SK-N-MC (cell line): ENCODE results near the gene YARS2.
"Not testable (repeated sequence)": the region's sequence is repeated elsewhere in the genome, so short reads cannot be mapped to it uniquely, and the experiment has no call there.

Source experiments
- DNase-seq: peaks from one replicate; pipeline ENCODE4 v3.0.0-alpha.2; 2011; ENCODE audit warnings: low read depth, low spot score
- H3K27ac ChIP-seq: fragments of 200-600 bp; sonication (generic); 2 replicates; pipeline ENCODE4 v1.5.1; 2016; ENCODE audit warnings: mixed run types
- H3K36me3 ChIP-seq: fragments of 200-600 bp; sonication (generic); 2 replicates; pipeline ENCODE4 v1.6.1; 2017; ENCODE audit warnings: antibody characterized with exemption, low read length, mixed read lengths; ENCODE audit not compliant: insufficient read depth
- H3K4me3 ChIP-seq: fragments of 200-600 bp; sonication (generic); 2 replicates; pipeline ENCODE4 v1.5.1; 2016
- H3K9ac ChIP-seq: fragments of 200-600 bp; sonication (generic); 2 replicates; pipeline ENCODE4 v1.8.0; 2017; ENCODE audit warnings: mixed run types, mixed read lengths; ENCODE audit not compliant: insufficient read length
- H3K9me3 ChIP-seq: fragments of 200-600 bp; sonication (generic); 2 replicates; pipeline ENCODE4 v1.6.1; 2017; ENCODE audit warnings: low read depth, mild to moderate bottlenecking, antibody characterized with exemption, low read length, moderate library complexity, mixed read lengths
- EZH2 ChIP-seq: fragments of 200-600 bp; sonication (generic); IDR thresholded peaks from one replicate; pipeline ENCODE4 v1.6.1; 2017; ENCODE audit warnings: antibody characterized with exemption
- FOXP2 ChIP-seq: optimal IDR thresholded peaks from 2 replicates; pipeline ENCODE3; 2011; ENCODE audit warnings: mild to moderate bottlenecking, moderate library complexity; ENCODE audit not compliant: insufficient read depth; ENCODE audit errors: extremely low read length, control extremely low read depth
- POLR2AphosphoS5 ChIP-seq: IDR thresholded peaks from 2 replicates; pipeline ENCODE4 v1.6.1; 2012; ENCODE audit warnings: mild to moderate bottlenecking, low read depth, low read length, borderline replicate concordance

The YARS2 gene

GRCh38 chr12:32727237-32727636 lies 28.5 kb downstream of the YARS2 start:
- H3K36me3 ChIP-seq: peaks cover 49% of the 10 kb centered on the region
- TF ChIP-seq EZH2: no peak
- no peak for TF ChIP-seq POLR2AphosphoS5
- no peak for TF ChIP-seq FOXP2
- no peak overlapping the region for H3K9ac ChIP-seq
- H3K9me3 ChIP-seq: no peaks in the 10 kb centered on the region
- H3K27ac ChIP-seq: no peak overlapping the region
- H3K4me3 ChIP-seq: no peak overlapping the region
- no peak for DNase-seq

DNA sequence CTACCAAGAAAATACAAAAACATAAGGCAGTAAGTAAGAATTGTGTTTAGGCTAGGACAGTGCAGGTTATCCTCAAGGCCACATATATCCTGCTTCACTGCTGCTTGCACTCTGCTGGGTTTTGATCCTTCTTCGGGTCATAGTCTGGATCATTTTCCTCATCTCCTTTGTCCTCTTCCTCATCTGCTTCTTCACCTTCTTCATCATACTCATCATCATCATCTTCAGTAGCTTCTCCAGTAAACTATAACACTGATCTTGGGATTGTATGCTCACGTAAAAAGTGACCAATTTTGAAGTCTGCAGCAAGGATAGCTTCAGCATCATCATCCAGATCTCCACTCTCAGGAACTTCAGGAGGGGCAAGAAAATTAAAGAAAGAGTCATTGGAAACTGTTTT lies 29.4 kb downstream of the YARS2 start:
- TF ChIP-seq EZH2 (no peak), FOXP2 (no peak), POLR2AphosphoS5 (no peak)
- Histone ChIP-seq H3K36me3 (peaks cover 49% of the 10 kb centered on the region), H3K9ac (no peak overlapping the region), H3K4me3 (no peak overlapping the region), H3K9me3 (no peaks in the 10 kb centered on the region), H3K27ac (no peak overlapping the region)
- no peak for DNase-seq

GRCh38 chr12:32725308-32725707 lies 30.4 kb downstream of the YARS2 start:
- H3K4me3 ChIP-seq, H3K27ac ChIP-seq, DNase-seq, H3K9ac ChIP-seq, H3K9me3 ChIP-seq: not testable (repeated sequence)
- peaks cover 49% of the 10 kb centered on the region for H3K36me3 ChIP-seq

DNA sequence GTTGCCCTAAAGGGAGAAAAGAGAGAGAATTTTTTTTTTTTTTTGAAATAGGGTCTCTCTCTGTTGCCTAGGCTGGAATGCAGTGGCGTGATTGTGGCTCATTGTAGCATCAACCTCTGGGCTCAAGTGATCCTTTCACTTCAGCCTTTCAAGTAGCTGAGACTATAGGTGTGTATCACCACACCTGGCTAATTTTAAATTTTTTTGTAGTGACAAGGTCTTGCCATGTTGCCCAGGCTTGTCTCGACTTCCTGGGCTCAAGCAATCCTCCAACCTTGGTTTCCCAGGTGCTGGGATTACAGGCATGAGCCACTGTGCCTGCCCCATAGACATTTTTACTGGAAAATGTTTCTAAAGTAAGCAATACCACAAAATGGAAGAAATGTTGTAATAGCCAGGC lies 36.8 kb downstream of the YARS2 start:
- Histone ChIP-seq H3K9ac (no peak overlapping the region), H3K4me3 (no peak overlapping the region), H3K36me3 (peaks cover 34% of the 10 kb centered on the region), H3K27ac (no peak overlapping the region), H3K9me3 (no peaks in the 10 kb centered on the region)
- no peak for TF ChIP-seq POLR2AphosphoS5
- TF ChIP-seq FOXP2: no peak
- no peak for TF ChIP-seq EZH2
- DNase-seq: no peak

DNA sequence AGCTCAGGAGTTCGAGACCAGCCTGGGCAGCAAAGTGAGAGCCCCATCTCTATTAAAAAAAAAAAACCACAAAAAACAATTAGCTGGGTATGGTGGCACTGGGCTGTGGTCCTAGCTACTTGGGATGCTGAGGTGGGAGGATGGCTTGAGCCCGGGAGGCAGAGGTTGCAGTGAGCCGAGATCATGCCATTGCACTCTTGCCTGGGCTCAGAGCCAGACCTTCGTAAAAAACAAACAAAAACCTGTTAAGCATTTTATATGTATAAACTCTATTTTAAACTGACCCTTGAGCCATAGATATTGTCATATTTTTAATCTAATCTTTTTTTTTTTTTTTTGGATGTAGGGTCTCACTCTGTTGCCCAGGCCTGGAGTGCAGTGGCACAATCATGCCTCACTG lies 40.9 kb downstream of the YARS2 start:
- H3K9ac ChIP-seq: no peak overlapping the region
- H3K36me3 ChIP-seq: peaks cover 39% of the 10 kb centered on the region
- no peaks in the 10 kb centered on the region for H3K9me3 ChIP-seq
- no peak overlapping the region for H3K27ac ChIP-seq
- TF ChIP-seq FOXP2: no peak
- TF ChIP-seq EZH2: no peak
- no peak for TF ChIP-seq POLR2AphosphoS5
- no peak overlapping the region for H3K4me3 ChIP-seq
- DNase-seq: no peak

- no peaks in the 10 kb centered on the region for H3K9me3 ChIP-seq
- DNase-seq: no peak
- no peak overlapping the region for H3K27ac ChIP-seq
- H3K36me3 ChIP-seq: peaks cover 32% of the 10 kb centered on the region
- H3K4me3 ChIP-seq: no peak overlapping the region
- no peak for TF ChIP-seq FOXP2
- TF ChIP-seq POLR2AphosphoS5: no peak
- TF ChIP-seq EZH2: no peak
- no peak overlapping the region for H3K9ac ChIP-seq
Observed at GRCh38 chr12:32708926-32709325, 46.8 kb downstream of the YARS2 start.

GRCh38 chr12:32706335-32707024 lies 49.2 kb downstream of the YARS2 start:
- Histone ChIP-seq H3K4me3 (no peak overlapping the region), H3K36me3 (peaks cover 18% of the 10 kb centered on the region), H3K9me3 (no peaks in the 10 kb centered on the region), H3K9ac (no peak overlapping the region), H3K27ac (peak overlapping the region; percentile 17; the same call in 1 of the 2 replicates)
- DNase-seq: no peak
- TF ChIP-seq EZH2 (no peak), FOXP2 (no peak), POLR2AphosphoS5 (no peak)

- TF ChIP-seq FOXP2 (no peak), POLR2AphosphoS5 (no peak), EZH2 (no peak)
- no peaks in the 10 kb centered on the region for H3K9me3 ChIP-seq
- no peak overlapping the region for H3K9ac ChIP-seq
- no peak overlapping the region for H3K4me3 ChIP-seq
- peaks cover 11% of the 10 kb centered on the region for H3K36me3 ChIP-seq
- no peak for DNase-seq
- no peak overlapping the region for H3K27ac ChIP-seq
Observed at GRCh38 chr12:32705783-32706182, 49.9 kb downstream of the YARS2 start.

GRCh38 chr12:32702946-32703345 lies 52.8 kb downstream of the YARS2 start:
- no peak for DNase-seq
- Histone ChIP-seq H3K36me3 (peaks cover 9% of the 10 kb centered on the region; the same call in 1 of the 2 replicates), H3K9ac (no peak overlapping the region), H3K27ac (no peak overlapping the region), H3K4me3 (no peak overlapping the region), H3K9me3 (no peaks in the 10 kb centered on the region)
- TF ChIP-seq EZH2 (no peak), POLR2AphosphoS5 (no peak), FOXP2 (no peak)
